GM18505 (cell line): ENCODE data around the gene TMEM132A.

Experiments used
- ATAC-seq: cut with Tn5 transposase; IDR thresholded peaks from one replicate; pipeline ENCODE4 v1.9.1; 2021; ENCODE audit not compliant: unreplicated experiment
- POLR2A ChIP-seq: IDR thresholded peaks from 4 replicates; pipeline ENCODE4 v1.6.1; 2011; ENCODE audit warnings: borderline replicate concordance; ENCODE audit not compliant: insufficient read depth, insufficient read length; ENCODE audit errors: extremely low read depth

The TMEM132A gene

DNA sequence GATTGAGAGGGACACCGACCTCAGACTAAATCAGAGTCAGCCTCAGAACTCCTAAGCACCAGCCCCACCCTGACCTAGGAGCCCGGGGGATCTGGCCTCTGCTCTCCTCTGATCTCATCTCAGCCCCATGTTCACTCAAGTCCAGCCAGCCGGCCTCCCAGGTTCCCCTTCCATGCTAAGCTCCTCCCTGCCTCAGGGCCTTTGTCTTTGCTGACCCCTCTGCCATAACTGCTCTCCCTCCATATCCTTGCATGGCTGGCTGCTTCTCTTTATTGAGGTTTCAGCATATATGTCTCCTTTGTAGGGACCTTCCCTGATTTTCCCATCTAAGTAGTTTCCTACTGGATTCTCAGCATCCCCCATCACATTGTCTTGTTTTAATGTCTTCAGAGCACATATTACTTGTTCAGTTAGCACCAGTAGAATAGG is 28.5 kb downstream of the TMEM132A start:
- TF ChIP-seq POLR2A, result peak; percentile 60
- ATAC-seq, result peak; percentile 7

DNA sequence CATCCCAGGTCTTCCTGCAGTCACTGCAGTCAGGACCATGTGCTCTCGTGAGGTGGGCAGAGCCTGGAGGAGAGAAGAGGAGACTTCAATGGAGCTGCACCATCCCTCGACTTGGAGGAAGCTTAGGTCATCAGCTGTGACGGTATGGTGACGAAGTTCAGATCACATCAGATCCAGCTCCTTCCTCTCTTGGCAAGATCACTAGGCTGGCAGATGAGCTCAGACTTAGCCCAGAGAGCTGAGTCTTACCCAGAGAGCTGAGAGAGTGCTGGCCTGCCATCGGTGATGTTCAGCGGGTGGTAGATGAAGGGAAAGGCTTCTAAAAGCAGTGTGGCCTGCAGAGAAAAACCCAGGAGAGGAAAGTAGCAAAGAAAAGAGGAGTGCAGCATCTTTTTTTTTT is 29.5 kb downstream of the TMEM132A start:
- TF ChIP-seq POLR2A, result no peak
- ATAC-seq, result no peak

- no peak for TF ChIP-seq POLR2A
Observed at GRCh38 chr11:60954421-60954820, 30.2 kb downstream of the TMEM132A start.

GRCh38 chr11:60955571-60955970 is 31.3 kb downstream of the TMEM132A start:
- no peak for ATAC-seq

More at GRCh38 chr11:60954421-60954820, 30.2 kb downstream of the TMEM132A start:
- no peak for ATAC-seq

DNA sequence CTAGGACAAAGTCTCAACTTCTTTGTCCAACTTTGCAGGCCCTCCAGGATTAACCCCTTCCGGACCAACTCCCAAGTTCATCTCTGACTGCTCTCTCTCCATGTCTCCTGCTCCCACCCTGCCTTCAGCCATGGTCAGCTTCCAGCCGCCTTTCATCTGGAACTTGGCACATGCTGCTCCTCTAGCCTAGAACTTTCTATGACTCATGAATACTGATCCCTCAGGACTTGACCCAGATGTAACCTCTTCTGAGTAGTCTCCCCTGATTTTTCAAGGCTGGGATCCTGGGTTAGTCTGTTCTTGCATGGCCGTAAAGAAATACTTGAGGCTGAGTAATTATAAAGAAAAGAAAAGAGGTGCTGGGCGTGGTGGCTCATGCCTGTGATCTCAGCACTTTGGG is 32.9 kb downstream of the TMEM132A start:
- ATAC-seq, result no peak
- no peak for TF ChIP-seq POLR2A

More at GRCh38 chr11:60955571-60955970, 31.3 kb downstream of the TMEM132A start:
- TF ChIP-seq POLR2A, result no peak

- TF ChIP-seq POLR2A, result no peak
- ATAC-seq, result no peak
Observed at GRCh38 chr11:60959431-60959830, 35.2 kb downstream of the TMEM132A start.

GRCh38 chr11:60960405-60960804 is 36.1 kb downstream of the TMEM132A start:
- ATAC-seq, result no peak
- no peak for TF ChIP-seq POLR2A

GRCh38 chr11:60964801-60965200 is 40.5 kb downstream of the TMEM132A start:
- no peak for TF ChIP-seq POLR2A

GRCh38 chr11:60966890-60967289 is 42.6 kb downstream of the TMEM132A start:
- TF ChIP-seq POLR2A, result no peak
- no peak for ATAC-seq

More at GRCh38 chr11:60964801-60965200, 40.5 kb downstream of the TMEM132A start:
- ATAC-seq, result no peak

- ATAC-seq, result no peak
- TF ChIP-seq POLR2A, result no peak
Observed at GRCh38 chr11:60968223-60968622, 44.0 kb downstream of the TMEM132A start.

DNA sequence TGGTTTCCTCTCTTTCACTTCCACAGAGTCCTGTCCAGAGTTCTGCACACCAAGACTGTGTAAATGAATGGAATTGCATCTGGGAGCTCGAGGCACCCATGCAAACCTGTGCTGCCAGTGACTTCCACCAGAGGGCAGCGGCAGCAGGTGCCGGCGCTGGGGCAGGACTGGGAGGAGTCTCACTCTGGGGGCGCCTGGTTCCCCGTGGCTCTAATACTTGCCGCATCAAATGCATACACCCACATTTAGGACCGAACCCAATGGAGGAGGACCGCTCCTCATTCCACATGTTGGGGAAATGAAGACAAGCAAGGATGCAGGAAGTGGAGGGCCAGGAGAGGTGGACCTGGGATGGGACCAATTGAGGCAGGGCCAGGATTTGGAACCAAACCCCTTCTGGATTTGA is 46.1 kb downstream of the TMEM132A start:
- no peak for TF ChIP-seq POLR2A

GRCh38 chr11:60970890-60971289 is 46.6 kb downstream of the TMEM132A start:
- ATAC-seq, result no peak
- TF ChIP-seq POLR2A, result no peak

More for the DNA sequence above, 46.1 kb downstream of the TMEM132A start:
- ATAC-seq, result no peak

DNA sequence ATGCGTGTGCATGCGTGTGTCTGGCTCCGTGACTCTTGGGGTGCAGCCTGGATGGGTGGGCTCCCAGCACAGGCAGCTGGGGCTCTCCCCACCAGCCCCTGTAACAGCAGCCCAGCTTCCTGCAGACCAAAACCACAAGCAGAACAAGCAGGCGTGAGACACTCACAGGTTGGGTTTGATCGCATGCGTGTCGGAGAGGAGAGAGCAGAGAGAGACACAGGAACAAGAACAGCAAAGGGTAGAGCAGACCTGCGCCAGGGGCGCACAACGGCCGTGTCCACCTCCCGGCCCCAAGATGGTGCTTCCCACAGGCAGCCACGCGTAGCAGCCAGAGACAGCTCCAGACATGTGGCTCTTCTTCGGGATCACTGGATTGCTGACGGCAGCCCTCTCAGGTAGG is 47.3 kb downstream of the TMEM132A start, which contains the start of gene CD6:
TSS of gene CD6 (plus strand) at position 161 of the 400 bp plus-strand sequence. CDS start at position 347, 186 bp downstream.
- no peak for TF ChIP-seq POLR2A
- ATAC-seq, result no peak

GRCh38 chr11:60972182-60973030 is 48.1 kb downstream of the TMEM132A start:
- no peak for ATAC-seq
- TF ChIP-seq POLR2A, result no peak
